Hematopoietic multipotent progenitor cell treated with erythropoietin and hydrocortisone succinate and interleukin-3 and kit ligand, for 15 days (in vitro differentiated cells): ENCODE measurements around the gene JPH3.
"Not testable (repeated sequence)": the region's sequence is repeated elsewhere in the genome, so short reads cannot be mapped to it uniquely, and the experiment has no call there.

Source experiments
- DNase-seq: peaks from one replicate; pipeline ENCODE4 v3.0.0-alpha.2; 2015; ENCODE audit warnings: low spot score

The JPH3 gene

GRCh38 chr16:87575027-87575804 lies 27.1 kb upstream of the JPH3 start:
- no peak for DNase-seq

GRCh38 chr16:87576171-87576570 lies 26.1 kb upstream of the JPH3 start:
- DNase-seq = no peak

GRCh38 chr16:87578142-87578930 lies 24.0 kb upstream of the JPH3 start:
- not testable (repeated sequence) for DNase-seq

GRCh38 chr16:87579691-87580090 lies 22.6 kb upstream of the JPH3 start:
- DNase-seq = no peak

- no peak for DNase-seq
Measured at GRCh38 chr16:87580855-87581261, 21.4 kb upstream of the JPH3 start.

- DNase-seq = no peak
Measured at GRCh38 chr16:87581857-87582215, 20.5 kb upstream of the JPH3 start.

- DNase-seq = no peak
Measured at GRCh38 chr16:87582216-87582965, 19.9 kb upstream of the JPH3 start.

- no peak for DNase-seq
Measured at GRCh38 chr16:87582966-87583325, 19.4 kb upstream of the JPH3 start.

- no peak for DNase-seq
Measured at GRCh38 chr16:87583453-87584131, 18.7 kb upstream of the JPH3 start.

GRCh38 chr16:87584271-87584670 lies 18.0 kb upstream of the JPH3 start:
- no peak for DNase-seq

- DNase-seq = no peak
Measured at GRCh38 chr16:87584975-87585374, 17.3 kb upstream of the JPH3 start.

GRCh38 chr16:87585442-87586200 lies 16.7 kb upstream of the JPH3 start:
- DNase-seq = no peak

- no peak for DNase-seq
Measured at GRCh38 chr16:87586201-87586782, 16.0 kb upstream of the JPH3 start.

- no peak for DNase-seq
Measured at GRCh38 chr16:87587636-87588035, 14.7 kb upstream of the JPH3 start.

GRCh38 chr16:87592018-87592712 lies 10.1 kb upstream of the JPH3 start:
- no peak for DNase-seq

GRCh38 chr16:87593710-87594258 lies 8.5 kb upstream of the JPH3 start:
- DNase-seq = no peak

GRCh38 chr16:87595712-87596111 lies 6.6 kb upstream of the JPH3 start:
- DNase-seq = no peak

GRCh38 chr16:87597324-87597830 lies 4.9 kb upstream of the JPH3 start:
- no peak for DNase-seq

GRCh38 chr16:87598431-87598830 lies 3.9 kb upstream of the JPH3 start:
- DNase-seq = no peak

- no peak for DNase-seq
Measured at GRCh38 chr16:87600246-87600645, 2.1 kb upstream of the JPH3 start.
